Tibial nerve (tissue), 3 donors: Measurements from ENCODE around the gene RAE1.

Source experiments
- CTCF ChIP-seq, 5 experiments: fragments of 200-600 bp in 3 of 5; fragments of 450-650 bp in 2 of 5; sonication (generic) in 3 of 5; IDR thresholded peaks; one replicate each; pipeline ENCODE4 v1.5.1; 2016 to 2019; ENCODE audit warnings: antibody characterized with exemption in 5 of 5, mild to moderate bottlenecking in 3 of 5, moderate library complexity in 2 of 5
- POLR2A ChIP-seq, 2 donors: fragments of 450-650 bp; IDR thresholded peaks; one replicate each; pipeline ENCODE4 v1.6.1; 2017; ENCODE audit warnings: antibody characterized with exemption in 2 of 2, mild to moderate bottlenecking in 2 of 2, moderate library complexity in 2 of 2

DNA sequence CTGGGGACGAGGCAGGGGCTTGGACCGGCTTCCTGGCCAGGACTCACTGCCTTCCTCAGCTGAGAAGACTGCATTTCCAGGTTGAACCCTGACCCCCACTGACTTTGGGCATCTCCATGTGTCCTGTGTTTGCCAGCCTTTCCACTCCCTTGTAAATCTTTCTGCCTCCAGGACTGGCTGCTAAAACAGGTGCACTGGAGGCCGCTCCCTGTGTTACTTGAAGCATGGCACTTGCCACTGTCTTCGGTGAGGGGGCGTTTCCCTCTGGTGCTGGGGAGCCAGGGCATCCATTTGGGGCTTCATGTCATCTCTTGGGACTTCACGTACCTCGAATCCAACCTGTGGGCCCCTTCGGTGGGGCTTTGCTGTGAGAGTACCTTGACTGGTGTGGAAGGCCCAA lies 33.4 kb downstream of the RAE1 start:
- no peak for TF ChIP-seq CTCF (IDR thresholded peaks at IDR 0.05)
- no peak for TF ChIP-seq POLR2A (IDR thresholded peaks at IDR 0.05)
